GM19025 (cell line): ENCODE data around the gene IFNAR2.

Source experiments
- ATAC-seq: cut with Tn5 transposase; IDR thresholded peaks from one replicate; pipeline ENCODE4 v1.9.1; 2021; ENCODE audit warnings: mild to moderate bottlenecking, low read depth, moderate library complexity; ENCODE audit not compliant: unreplicated experiment

The IFNAR2 gene

GRCh38 chr21:33229784-33230544 is at the start of gene IFNAR2:
TSS of gene IFNAR2 (plus strand) at chr21:33229938. CDS start at chr21:33241923, 11,985 bp downstream.
- ATAC-seq: peak; percentile 68

DNA sequence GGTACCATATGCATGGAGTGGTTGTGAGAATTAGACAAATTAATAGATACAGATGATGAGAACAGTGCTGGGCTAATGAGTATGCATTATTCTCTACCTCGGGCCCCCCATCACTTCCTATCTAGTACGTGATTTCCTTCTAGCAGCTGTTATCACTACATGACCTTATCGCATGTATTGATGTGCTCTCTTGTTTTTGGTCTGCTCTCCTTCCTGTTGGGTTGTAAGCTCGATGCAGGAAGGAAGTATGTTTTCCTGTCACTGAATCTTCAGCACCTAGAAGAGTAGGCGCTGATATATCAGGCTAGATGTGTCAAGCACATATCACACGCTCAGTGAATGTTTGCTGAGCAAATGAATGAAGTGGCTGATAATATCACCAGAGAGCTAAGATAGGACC is 43.9 kb upstream of the IFNAR2 start:
- no peak for ATAC-seq

DNA sequence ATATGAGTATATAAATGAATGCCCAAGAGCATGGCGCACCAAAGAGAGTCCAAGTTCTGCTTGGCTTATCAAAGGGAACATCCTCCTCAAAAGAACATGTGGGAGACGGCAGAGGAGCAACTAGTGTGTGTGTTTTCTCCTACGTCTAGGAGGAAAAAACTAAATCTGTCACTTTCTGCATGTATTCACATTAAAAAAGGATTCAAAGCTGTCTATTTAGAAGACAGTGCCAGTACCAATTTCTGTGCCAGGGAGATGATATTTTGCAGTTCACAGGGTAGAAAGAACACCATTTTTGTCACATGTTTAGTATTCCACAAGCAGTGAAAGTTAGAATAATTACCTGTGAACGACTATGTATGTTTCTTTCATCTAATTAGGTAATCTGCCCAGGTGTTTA is 42.5 kb upstream of the IFNAR2 start:
- ATAC-seq: no peak

- no peak for ATAC-seq
These were observed 40.5 kb upstream of the IFNAR2 start for GRCh38 chr21:33189237-33189636.

- no peak for ATAC-seq
These were observed 39.9 kb upstream of the IFNAR2 start for GRCh38 chr21:33189824-33190223.

GRCh38 chr21:33196941-33197374 is 32.8 kb upstream of the IFNAR2 start:
- ATAC-seq: no peak

- ATAC-seq: no peak
These were observed 32.2 kb upstream of the IFNAR2 start for GRCh38 chr21:33197496-33197895.

GRCh38 chr21:33198346-33199099 is 31.2 kb upstream of the IFNAR2 start:
- no peak for ATAC-seq

GRCh38 chr21:33199100-33199464 is 30.7 kb upstream of the IFNAR2 start:
- no peak for ATAC-seq

DNA sequence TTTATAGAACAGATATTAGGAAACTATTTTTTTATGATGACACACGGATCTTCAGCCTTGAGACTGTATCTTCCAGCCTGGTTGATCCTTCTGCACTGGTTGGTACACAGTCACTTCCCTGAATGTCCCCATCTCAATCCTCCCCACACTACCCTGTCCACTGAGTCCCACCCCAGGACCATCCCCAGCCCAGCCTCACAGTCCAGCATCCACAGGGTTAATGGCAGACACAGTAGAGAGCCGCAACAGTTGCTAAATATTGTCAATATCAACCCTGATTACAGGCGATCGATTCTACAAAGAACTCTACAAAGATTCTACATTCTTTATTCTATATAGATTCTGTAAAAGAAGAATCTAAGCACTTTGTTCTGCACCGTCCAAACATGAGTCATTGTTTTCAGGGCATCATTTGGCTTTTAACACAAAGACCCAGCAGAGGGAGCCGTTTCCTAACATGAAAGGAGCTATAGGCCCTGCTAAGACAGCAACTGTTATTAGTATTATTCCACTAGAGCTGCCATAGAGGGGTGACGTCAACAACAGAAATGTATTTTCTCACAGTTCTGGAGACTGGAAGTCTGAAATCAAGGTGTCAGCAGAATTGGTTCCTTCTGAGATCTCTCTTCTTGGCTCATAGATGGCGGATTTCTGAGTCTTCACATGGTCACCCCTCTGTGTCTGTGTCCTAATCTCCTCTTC is 30.1 kb upstream of the IFNAR2 start:
- ATAC-seq: peak; percentile 57

DNA sequence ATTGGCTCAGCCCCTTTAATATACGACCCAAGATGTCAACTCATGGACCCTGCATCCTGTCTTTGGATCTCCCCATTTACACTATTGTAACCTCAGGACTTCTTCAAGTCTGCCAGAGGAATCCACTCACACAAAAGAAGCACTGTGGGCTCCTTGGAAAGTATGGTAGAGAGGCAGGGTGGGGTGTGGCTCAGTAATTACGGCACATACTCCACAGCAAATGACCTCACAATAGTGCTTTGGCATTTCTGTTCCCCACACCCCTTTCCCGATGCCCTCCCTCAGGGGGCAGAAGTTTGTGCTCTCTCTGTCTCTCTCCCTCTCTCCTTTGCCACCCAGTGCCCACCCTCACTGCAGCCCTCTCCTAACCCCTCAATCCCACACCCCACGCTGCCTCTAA is 27.8 kb upstream of the IFNAR2 start:
- ATAC-seq: no peak

GRCh38 chr21:33202464-33203363 is 27.0 kb upstream of the IFNAR2 start:
- no peak for ATAC-seq

DNA sequence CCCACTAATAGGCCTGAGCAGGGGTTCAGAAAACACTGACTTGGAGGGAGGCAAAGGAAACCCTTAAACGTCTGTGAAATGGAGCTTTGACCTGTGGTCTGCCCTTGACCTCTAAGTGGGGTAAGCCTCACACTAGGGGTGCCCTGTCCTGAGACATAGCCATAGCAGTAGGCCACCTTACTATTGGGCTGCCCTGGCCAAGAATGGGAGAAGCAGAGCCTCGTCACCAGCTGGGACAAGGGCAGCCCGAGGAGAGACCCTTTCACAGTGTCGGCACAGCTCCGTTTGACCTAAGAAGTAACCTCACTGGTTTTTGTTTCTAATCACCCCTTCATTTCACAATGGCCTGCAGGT is 26.4 kb upstream of the IFNAR2 start:
- no peak for ATAC-seq

DNA sequence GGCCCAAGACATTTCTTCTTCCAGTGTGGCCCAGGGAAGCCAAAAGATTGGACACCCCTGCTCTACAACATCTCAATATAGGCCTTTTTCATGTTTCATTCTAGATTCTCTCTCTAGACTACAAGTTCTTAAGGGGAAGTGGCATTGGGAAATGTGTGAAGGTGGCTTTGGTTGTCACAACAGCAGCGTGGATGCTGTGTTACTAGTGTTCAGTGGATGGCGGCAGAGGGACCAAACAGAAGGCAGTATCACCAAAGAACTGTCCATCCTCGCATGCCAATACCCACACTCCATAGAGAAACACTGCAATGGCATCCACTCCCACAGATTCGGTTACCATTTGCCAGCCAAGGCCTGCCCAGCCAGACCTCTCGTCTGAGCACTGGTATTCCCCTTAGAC is 24.3 kb upstream of the IFNAR2 start:
- ATAC-seq: no peak

- ATAC-seq: no peak
These were observed 22.9 kb upstream of the IFNAR2 start for GRCh38 chr21:33206771-33207281.

DNA sequence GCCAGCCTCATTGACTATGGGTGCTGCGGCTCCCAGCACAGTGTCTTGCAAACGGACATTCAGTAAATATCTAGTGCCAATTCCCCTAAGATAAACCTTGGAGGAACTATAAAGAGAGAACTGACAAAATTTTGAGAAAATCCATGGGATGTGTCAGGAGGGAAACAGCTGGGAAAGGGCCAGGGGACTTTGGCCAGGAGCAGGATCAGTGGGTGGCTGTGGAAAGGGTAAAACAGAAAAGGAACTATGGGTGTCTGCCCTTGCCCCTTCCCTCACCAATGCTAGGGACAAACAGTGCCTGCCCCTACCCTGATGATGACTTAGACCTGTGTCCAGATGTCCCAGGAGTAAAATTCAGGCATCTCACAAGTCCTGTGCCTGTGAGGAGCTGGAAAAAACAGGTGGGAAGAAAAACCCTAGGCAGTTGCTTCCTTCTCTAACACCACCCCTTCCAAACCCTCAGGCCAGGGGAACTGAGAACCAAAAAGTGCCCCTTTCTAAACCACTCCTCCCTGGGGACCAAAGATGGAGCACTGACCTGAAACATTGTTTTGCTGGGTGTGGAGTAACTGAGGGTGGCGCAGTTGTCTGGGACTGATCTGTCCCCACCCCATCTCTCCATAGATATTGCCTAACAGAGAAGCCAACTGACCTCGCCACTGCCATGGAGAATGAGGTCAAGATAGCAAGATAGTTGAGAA is 22.1 kb upstream of the IFNAR2 start:
- ATAC-seq: no peak

- no peak for ATAC-seq
These were observed 21.2 kb upstream of the IFNAR2 start for GRCh38 chr21:33208534-33208933.

DNA sequence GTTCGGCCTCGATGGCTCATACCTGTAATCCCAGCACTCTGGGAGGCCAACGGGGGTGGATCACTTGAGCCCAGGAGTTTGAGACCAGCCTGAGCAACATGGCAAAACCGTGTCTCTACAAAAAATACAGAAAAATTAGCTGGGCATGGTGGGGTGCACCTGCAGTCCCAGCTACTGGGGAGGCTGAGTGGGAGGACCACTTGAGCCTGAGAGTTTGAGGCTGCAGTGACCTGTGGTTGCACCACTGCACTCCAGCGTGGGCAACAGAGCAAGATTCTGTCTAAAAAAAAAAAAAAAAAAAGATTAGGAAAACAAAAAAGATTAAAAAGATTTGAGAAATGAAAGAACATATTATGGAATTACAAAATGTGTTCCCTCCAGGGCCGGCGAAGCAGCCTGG is 18.4 kb upstream of the IFNAR2 start:
- no peak for ATAC-seq

GRCh38 chr21:33211732-33212131 is 18.0 kb upstream of the IFNAR2 start:
- no peak for ATAC-seq
